Coronary artery (tissue), 2 donors: ENCODE measurements around the gene ISM2.

ENCODE experiments used
- DNase-seq: peaks from one replicate; pipeline ENCODE4 v3.0.0-alpha.2; 2017; ENCODE audit warnings: low spot score
- H3K27ac ChIP-seq, 2 donors: fragments of 200-600 bp; sonication (generic); one replicate each; pipeline ENCODE4 v1.5.1; 2016 to 2019
- H3K4me3 ChIP-seq: fragments of 200-600 bp; sonication (generic); 2 replicates; pipeline ENCODE4 v1.5.1; 2016; ENCODE audit warnings: mild to moderate bottlenecking, moderate library complexity
- CTCF ChIP-seq: fragments of 200-600 bp; sonication (generic); IDR thresholded peaks from one replicate; pipeline ENCODE4 v1.5.1; 2019; ENCODE audit warnings: antibody characterized with exemption

Gene ISM2

GRCh38 chr14:77490347-77490986, 8.1 kb downstream of the ISM2 start:
- DNase-seq: no peak
- Histone ChIP-seq H3K27ac (no peak overlapping the region), H3K4me3 (no peak overlapping the region)
- TF ChIP-seq CTCF: no peak

GRCh38 chr14:77489041-77489440, 9.6 kb downstream of the ISM2 start:
- Histone ChIP-seq H3K4me3 (no peak overlapping the region), H3K27ac (no peak overlapping the region)
- no peak for TF ChIP-seq CTCF
- no peak for DNase-seq

GRCh38 chr14:77488558-77488957, 10.1 kb downstream of the ISM2 start:
- DNase-seq: no peak
- no peak for TF ChIP-seq CTCF
- no peak overlapping the region for H3K27ac ChIP-seq

GRCh38 chr14:77485901-77486678, 12.5 kb downstream of the ISM2 start:
- no peak for DNase-seq
- TF ChIP-seq CTCF: no peak
- H3K4me3 ChIP-seq: no peak overlapping the region
- H3K27ac ChIP-seq: no peak overlapping the region

More at GRCh38 chr14:77488558-77488957, 10.1 kb downstream of the ISM2 start:
- H3K4me3 ChIP-seq: no peak overlapping the region

GRCh38 chr14:77485256-77485655, 13.4 kb downstream of the ISM2 start:
- Histone ChIP-seq H3K4me3 (no peak overlapping the region), H3K27ac (no peak overlapping the region)
- no peak for DNase-seq
- no peak for TF ChIP-seq CTCF

- no peak for TF ChIP-seq CTCF
- no peak for DNase-seq
- H3K4me3 ChIP-seq: no peak overlapping the region
- no peak overlapping the region for H3K27ac ChIP-seq
Measured at GRCh38 chr14:77482422-77482821, 16.2 kb downstream of the ISM2 start.

GRCh38 chr14:77478796-77479195, 19.8 kb downstream of the ISM2 start:
- no peak for DNase-seq
- no peak for TF ChIP-seq CTCF
- Histone ChIP-seq H3K27ac (no peak overlapping the region), H3K4me3 (no peak overlapping the region)
